K562 (cell line): ENCODE results near the gene ZDHHC16. TPM values are rescaled to one million over a fixed set of nuclear protein-coding genes. Genes with fewer than 3 reads are reported as not detected.

Experiments
- CBFB ChIP-seq: sonication (generic); formaldehyde crosslinking; IDR thresholded peaks from 2 replicates; pipeline ENCODE4 v1.4.0; 2020; ENCODE audit warnings: mild to moderate bottlenecking, missing genetic modification reagents
- ILF3 ChIP-seq: fragments of 450-650 bp; IDR thresholded peaks from 2 replicates; pipeline ENCODE4 v1.6.1; 2018; ENCODE audit warnings: antibody characterized with exemption, mild to moderate bottlenecking, moderate library complexity, borderline replicate concordance
- MAFK ChIP-seq: IDR thresholded peaks from 2 replicates; pipeline ENCODE4 v1.6.1; 2011; ENCODE audit warnings: low read length, improper control_type of control experiment
- MCM2 ChIP-seq: fragments of 450-650 bp; IDR thresholded peaks from 2 replicates; pipeline ENCODE4 v1.6.1; 2017; ENCODE audit warnings: low read depth, mild to moderate bottlenecking
- MTA1 ChIP-seq: fragments of 450-650 bp; IDR thresholded peaks from 2 replicates; pipeline ENCODE4 v1.6.1; 2017; ENCODE audit warnings: borderline replicate concordance
- MYNN ChIP-seq, 2 experiments: sonication (generic); formaldehyde crosslinking in 1 of 2; IDR thresholded peaks; 2 replicates each; pipeline versions ENCODE4 v1.5.0 to v1.6.1; 2016 to 2020; ENCODE audit warnings: antibody characterized with exemption in 1 of 2, missing genetic modification reagents in 1 of 2
- RB1 ChIP-seq: fragments of 450-650 bp; IDR thresholded peaks from 2 replicates; pipeline ENCODE4 v1.6.1; 2017; ENCODE audit warnings: low read depth, mild to moderate bottlenecking
- SIX5 ChIP-seq, 2 experiments: IDR thresholded peaks; 2 replicates each; pipeline ENCODE4 v1.6.1; 2011; ENCODE audit warnings: low read length in 2 of 2, borderline replicate concordance in 1 of 2, low read depth in 1 of 2, mild to moderate bottlenecking in 1 of 2, moderate library complexity in 1 of 2; ENCODE audit not compliant: insufficient read depth in 1 of 2
- TAL1 ChIP-seq: fragments of 450-650 bp; IDR thresholded peaks from 2 replicates; pipeline ENCODE4 v1.6.1; 2016; ENCODE audit warnings: mild to moderate bottlenecking
- TSHZ1 ChIP-seq: fragments of 250-450 bp; sonication (Bioruptor Pico); IDR thresholded peaks from 2 replicates; pipeline ENCODE4 v1.4.0; 2020; ENCODE audit warnings: mild to moderate bottlenecking, moderate library complexity
- U2AF2 ChIP-seq: fragments of 200-400 bp; formaldehyde crosslinking; optimal IDR thresholded peaks from 2 replicates; pipeline ENCODE3; 2017; ENCODE audit warnings: low read depth, mild to moderate bottlenecking, low read length
- YBX1 ChIP-seq: fragments of 450-650 bp; IDR thresholded peaks from 2 replicates; pipeline ENCODE4 v1.7.1; 2016; ENCODE audit warnings: mild to moderate bottlenecking
- ZNF431 ChIP-seq: sonication (generic); formaldehyde crosslinking; IDR thresholded peaks from 2 replicates; pipeline ENCODE4 v1.8.0; 2022; ENCODE audit warnings: mild to moderate bottlenecking, missing genetic modification reagents
- ZNF592 ChIP-seq: fragments of 450-650 bp; IDR thresholded peaks from 2 replicates; pipeline ENCODE4 v1.6.1; 2017; ENCODE audit warnings: antibody characterized with exemption, mild to moderate bottlenecking
- ZNF707 ChIP-seq: fragments of 250-450 bp; sonication (Bioruptor Pico); conservative IDR thresholded peaks from 2 replicates; pipeline ENCODE4 v1.8.0; 2022; ENCODE audit warnings: inconsistent platforms, mild to moderate bottlenecking, moderate library complexity
- polyA plus RNA-seq, 8 experiments: library from polyadenylated mRNA; depleted of rRNA in 4 of 8; stranded (reverse) in 5 of 8; unstranded in 3 of 8; fragments of >200 nt; fragmentation: Nextera tagmentation in 2 of 8; fragmentation: Illumina TruSeq in 1 of 8; extraction: Ambion mirVana in 2 of 8; extraction: Trizol in 1 of 8; gene quantifications; 2 replicates each; pipeline versions ENCODE4 v1.2.1 to v1.2.3, GENCODE V29; 2011 to 2014; ENCODE audit warnings: inconsistent platforms in 1 of 8, missing spikeins in 1 of 8
- total RNA-seq, 7 experiments: library from RNA; depleted of rRNA in 6 of 7; stranded (reverse); fragments of >200 nt in 6 of 7; fragmentation: Illumina TruSeq in 2 of 7; extraction: Trizol in 2 of 7; gene quantifications; 2 replicates each; pipeline versions ENCODE4 v1.2.1 to v1.2.3, GENCODE V29; 2011 to 2021; ENCODE audit warnings: low replicate concordance in 1 of 7
- TF ChIP-seq, protein P1 (sequence below): fragments of 450-650 bp; IDR thresholded peaks from 2 replicates; pipeline ENCODE4 v1.7.0; 2016; ENCODE audit warnings: borderline replicate concordance
- TF ChIP-seq, protein P2 (sequence below): conservative IDR thresholded peaks from 2 replicates; pipeline ENCODE4 v1.6.1; 2011; ENCODE audit warnings: low read depth, mild to moderate bottlenecking, low read length; ENCODE audit not compliant: control insufficient read depth

Gene ZDHHC16
- total and polyA plus RNA-seq, 9 of the 15 experiments (the other 6 are each of a cell fraction or from before 2014, with no cell fraction given) = 12.5 to 33.8 (median 21.3) TPM

DNA sequence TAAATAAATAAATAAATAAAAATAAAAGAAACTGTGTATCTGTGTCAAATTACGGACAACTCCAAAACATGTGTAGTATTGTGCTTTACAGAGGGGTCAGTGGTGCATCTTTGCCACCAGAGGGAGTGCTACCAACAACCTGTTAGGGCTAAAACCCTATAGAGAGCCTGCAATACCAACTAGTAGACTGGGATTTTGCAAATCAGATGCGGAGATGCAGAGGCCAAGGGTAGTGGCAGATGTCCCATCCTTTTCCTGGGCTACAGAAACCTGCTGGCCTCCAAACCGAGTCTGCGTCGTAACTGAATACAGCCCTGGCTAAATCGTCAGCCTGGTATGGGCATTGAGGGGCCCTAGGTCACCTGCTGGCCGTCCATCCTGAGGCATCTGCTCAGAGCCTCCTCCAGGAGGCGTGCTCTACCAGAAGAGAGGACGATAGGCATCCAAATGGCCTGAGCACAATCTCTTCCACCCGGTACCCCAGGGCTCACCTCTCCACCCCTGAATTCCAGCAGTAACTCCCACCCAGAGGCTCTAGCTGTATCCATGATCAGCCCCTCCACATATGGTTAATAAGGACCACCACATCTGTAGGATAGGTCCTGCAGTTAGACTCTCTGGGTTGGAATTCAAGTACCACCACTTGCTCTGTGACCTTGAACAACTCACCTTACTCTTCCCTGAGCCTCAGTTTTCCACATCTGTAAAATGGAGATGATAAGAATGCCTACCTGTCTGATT, 38.6 kb upstream of the ZDHHC16 start (continued):
- TF ChIP-seq TSHZ1 (CRISPR knock-in tag) (no peak), ZNF592 (peak; percentile 44; the same call in 1 of the 2 replicates), ZNF431 (CRISPR knock-in tag) (no peak), MCM2 (no peak), U2AF2 (no peak), ZNF707 (CRISPR knock-in tag) (no peak), CBFB (CRISPR knock-in tag) (no peak), MYNN (IDR thresholded peaks at IDR 0.05) (peak; percentile 59; the same call in 1 of the 2 replicates), MYNN (CRISPR knock-in tag; IDR thresholded peaks at IDR 0.05) (no peak), MAFK (no peak), MTA1 (no peak), RB1 (0 out of 2 replicates have a peak, but pooled peaks have one; percentile 68), YBX1 (no peak), TAL1 (no peak; the same call in 1 of the 2 replicates), ILF3 (no peak), SIX5 (IDR thresholded peaks at IDR 0.05; ENCODE audit: borderline replicate concordance in 1 of 2, insufficient read depth in 1 of 2, low read depth in 1 of 2, low read length in 2 of 2) (no peak)
- TF ChIP-seq, protein P1, sequence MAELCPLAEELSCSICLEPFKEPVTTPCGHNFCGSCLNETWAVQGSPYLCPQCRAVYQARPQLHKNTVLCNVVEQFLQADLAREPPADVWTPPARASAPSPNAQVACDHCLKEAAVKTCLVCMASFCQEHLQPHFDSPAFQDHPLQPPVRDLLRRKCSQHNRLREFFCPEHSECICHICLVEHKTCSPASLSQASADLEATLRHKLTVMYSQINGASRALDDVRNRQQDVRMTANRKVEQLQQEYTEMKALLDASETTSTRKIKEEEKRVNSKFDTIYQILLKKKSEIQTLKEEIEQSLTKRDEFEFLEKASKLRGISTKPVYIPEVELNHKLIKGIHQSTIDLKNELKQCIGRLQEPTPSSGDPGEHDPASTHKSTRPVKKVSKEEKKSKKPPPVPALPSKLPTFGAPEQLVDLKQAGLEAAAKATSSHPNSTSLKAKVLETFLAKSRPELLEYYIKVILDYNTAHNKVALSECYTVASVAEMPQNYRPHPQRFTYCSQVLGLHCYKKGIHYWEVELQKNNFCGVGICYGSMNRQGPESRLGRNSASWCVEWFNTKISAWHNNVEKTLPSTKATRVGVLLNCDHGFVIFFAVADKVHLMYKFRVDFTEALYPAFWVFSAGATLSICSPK = no peak
- TF ChIP-seq, protein P2, sequence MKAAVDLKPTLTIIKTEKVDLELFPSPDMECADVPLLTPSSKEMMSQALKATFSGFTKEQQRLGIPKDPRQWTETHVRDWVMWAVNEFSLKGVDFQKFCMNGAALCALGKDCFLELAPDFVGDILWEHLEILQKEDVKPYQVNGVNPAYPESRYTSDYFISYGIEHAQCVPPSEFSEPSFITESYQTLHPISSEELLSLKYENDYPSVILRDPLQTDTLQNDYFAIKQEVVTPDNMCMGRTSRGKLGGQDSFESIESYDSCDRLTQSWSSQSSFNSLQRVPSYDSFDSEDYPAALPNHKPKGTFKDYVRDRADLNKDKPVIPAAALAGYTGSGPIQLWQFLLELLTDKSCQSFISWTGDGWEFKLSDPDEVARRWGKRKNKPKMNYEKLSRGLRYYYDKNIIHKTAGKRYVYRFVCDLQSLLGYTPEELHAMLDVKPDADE = no peak
